Measurements from ENCODE around the gene IL36A. TPM values are rescaled to one million over a fixed set of nuclear protein-coding genes. Genes with fewer than 3 reads are reported as not detected.

IL36A gene
- total and polyA plus RNA-seq, 3 donors from 2014 or later, result not detected

DNA sequence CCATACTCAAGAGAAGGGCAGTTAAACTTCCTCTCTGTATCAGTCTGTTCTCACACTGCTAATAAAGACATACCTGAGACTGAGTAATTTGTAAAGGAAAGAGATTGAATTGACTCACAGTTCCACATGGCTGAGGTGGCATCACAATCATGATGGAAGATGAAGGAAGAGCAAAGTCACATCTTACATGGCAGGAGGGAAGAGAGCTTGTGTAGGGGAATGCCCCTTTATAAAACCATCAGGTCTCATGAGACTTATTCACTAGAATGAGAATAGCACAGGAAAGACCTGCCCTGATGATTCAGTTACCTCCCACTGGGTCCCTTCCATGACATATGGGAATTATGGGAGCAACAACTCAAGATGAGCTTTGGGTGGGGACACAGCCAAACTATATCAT lies 48.8 kb downstream of the IL36A start:
- Histone ChIP-seq H3K27me3 (no peaks in the 10 kb centered on the region), H3K9me3 (no peaks in the 10 kb centered on the region), H3K4me1 (no peaks in the 10 kb centered on the region), H3K27ac (no peak overlapping the region), H3K36me3 (ENCODE audit: low read depth, missing control alignments) (no peaks in the 10 kb centered on the region), H3K4me3 (no peak overlapping the region)
- intact Hi-C loops (cut with DNase I; ENCODE audit: low total_unique reads), result no loop called here
- DNase-seq, result no peak
- no peak for TF ChIP-seq CTCF (IDR thresholded peaks at IDR 0.05)
- TF ChIP-seq POLR2A (IDR thresholded peaks at IDR 0.05), result no peak

DNA sequence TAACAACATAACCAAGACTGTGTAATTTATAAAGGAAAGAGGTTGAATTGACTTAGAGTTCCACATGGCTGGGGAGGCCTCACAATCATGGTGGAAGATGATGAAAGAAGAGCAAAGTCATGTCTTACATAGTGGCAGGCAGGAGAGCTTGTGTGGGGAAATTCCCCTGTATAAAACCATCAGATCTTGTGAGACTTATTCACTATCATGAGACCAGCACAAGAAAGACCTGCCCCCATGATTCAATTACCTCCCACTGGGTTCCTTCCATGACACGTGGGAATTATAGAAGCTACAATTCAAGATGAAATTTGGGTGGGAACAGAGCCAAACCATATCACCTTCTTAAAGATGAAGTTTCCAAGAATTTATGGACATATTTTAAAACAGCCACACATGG lies 51.3 kb downstream of the IL36A start:
- Histone ChIP-seq H3K27ac (no peak overlapping the region), H3K9me3 (no peaks in the 10 kb centered on the region), H3K27me3 (no peaks in the 10 kb centered on the region), H3K36me3 (ENCODE audit: low read depth, missing control alignments) (no peaks in the 10 kb centered on the region), H3K4me1 (no peaks in the 10 kb centered on the region), H3K4me3 (no peak overlapping the region)
- no peak for DNase-seq
- intact Hi-C loops (cut with DNase I; ENCODE audit: low total_unique reads), result no loop called here
- WGBS, 2 donors, result 61 to 65% methylated on average over 1 of the region's 1 CpG
- TF ChIP-seq CTCF (IDR thresholded peaks at IDR 0.05) (no peak), POLR2A (IDR thresholded peaks at IDR 0.05) (no peak)

DNA sequence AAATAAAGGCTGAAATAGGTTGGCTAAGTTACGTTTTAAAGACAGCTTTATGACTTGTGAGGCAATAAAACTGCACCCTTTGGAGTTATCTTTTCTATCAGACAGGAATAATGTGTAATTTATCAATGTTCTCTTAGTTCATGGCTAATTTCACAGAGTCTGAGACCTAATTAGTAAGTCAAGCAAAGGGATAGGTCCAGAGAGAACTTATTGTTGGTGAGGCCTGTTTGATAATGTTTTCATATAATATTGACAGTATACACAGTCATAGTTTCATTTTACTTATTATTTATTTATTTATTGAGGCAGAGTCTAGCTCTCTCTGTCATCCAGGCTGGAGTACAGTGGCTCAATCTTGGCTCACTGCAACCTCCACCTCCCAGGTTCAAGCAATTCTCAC lies 51.9 kb downstream of the IL36A start:
- Histone ChIP-seq H3K27ac (no peak overlapping the region), H3K36me3 (ENCODE audit: low read depth, missing control alignments) (no peaks in the 10 kb centered on the region), H3K27me3 (no peaks in the 10 kb centered on the region), H3K4me3 (no peak overlapping the region), H3K4me1 (no peaks in the 10 kb centered on the region), H3K9me3 (no peaks in the 10 kb centered on the region)
- intact Hi-C loops (cut with DNase I; ENCODE audit: low total_unique reads), result no loop called here
- TF ChIP-seq CTCF (IDR thresholded peaks at IDR 0.05), result no peak
- no peak for TF ChIP-seq POLR2A (IDR thresholded peaks at IDR 0.05)
- DNase-seq, result no peak
- WGBS, 2 donors, result 48 to 51% methylated on average over 1 of the region's 1 CpG

Small RNAs within 50 kb of the gene (small RNA-seq; reads per million reads assigned to genes)
- 0 reads per million in 2 donors for gene HMGN2P23

Other genes with a start within 250 kb of the IL36A start
- 10 to 100 TPM in 1 of 2 donors, 1 to 10 TPM in 1; 7.1 to 11.0 TPM for gene CKAP2L, start 240.8 kb upstream of the IL36A start, total RNA-seq
- gene CKAP2L, start 240.8 kb upstream of the IL36A start, polyA plus RNA-seq (ENCODE audit: insufficient read depth, low read depth, low replicate concordance), result 9.5 TPM
- 10 to 100 TPM; 21.4 to 36.5 TPM for gene IL1A, start 221.0 kb upstream of the IL36A start, total RNA-seq
- gene IL1A, start 221.0 kb upstream of the IL36A start, polyA plus RNA-seq (ENCODE audit: insufficient read depth, low read depth, low replicate concordance), result 15.8 TPM
- gene IL1B, start 168.7 kb upstream of the IL36A start, total RNA-seq, result under 1 TPM; 0.62 to 0.63 TPM
- 1.8 TPM for gene IL1B, start 168.7 kb upstream of the IL36A start, polyA plus RNA-seq (ENCODE audit: insufficient read depth, low read depth, low replicate concordance)
- 1 to 10 TPM; 1.3 to 1.5 TPM for gene IL37, start 94.3 kb upstream of the IL36A start, total RNA-seq
- gene IL37, start 94.3 kb upstream of the IL36A start, polyA plus RNA-seq (ENCODE audit: insufficient read depth, low read depth, low replicate concordance), result not detected
- gene IL36G, start 27.5 kb upstream of the IL36A start, total RNA-seq, result under 1 TPM in 1 of 2 donors, not detected in 1; 0.68 TPM
- gene IL36G, start 27.5 kb upstream of the IL36A start, polyA plus RNA-seq (ENCODE audit: insufficient read depth, low read depth, low replicate concordance), result not detected
- not detected for gene IL36B, start 47.4 kb downstream of the IL36A start, total RNA-seq
- gene IL36B, start 47.4 kb downstream of the IL36A start, polyA plus RNA-seq (ENCODE audit: insufficient read depth, low read depth, low replicate concordance), result not detected
- gene IL36RN, start 53.7 kb downstream of the IL36A start, total RNA-seq, result not detected
- not detected for gene IL36RN, start 53.7 kb downstream of the IL36A start, polyA plus RNA-seq (ENCODE audit: insufficient read depth, low read depth, low replicate concordance)
- under 1 TPM in 1 of 2 donors, not detected in 1; 0.68 TPM for gene IL1F10, start 62.5 kb downstream of the IL36A start, total RNA-seq
- not detected for gene IL1F10, start 62.5 kb downstream of the IL36A start, polyA plus RNA-seq (ENCODE audit: insufficient read depth, low read depth, low replicate concordance)
- 1 to 10 TPM; 3.2 to 5.6 TPM for gene IL1RN, start 122.1 kb downstream of the IL36A start, total RNA-seq
- gene IL1RN, start 122.1 kb downstream of the IL36A start, polyA plus RNA-seq (ENCODE audit: insufficient read depth, low read depth, low replicate concordance), result 18.4 TPM
- gene PSD4, start 168.5 kb downstream of the IL36A start, total RNA-seq, result 10 to 100 TPM; 18.7 to 35.9 TPM
- gene PSD4, start 168.5 kb downstream of the IL36A start, polyA plus RNA-seq (ENCODE audit: insufficient read depth, low read depth, low replicate concordance), result 22.8 TPM